ENCODE data around the gene ADRA2B. TPM values are rescaled to one million over a fixed set of nuclear protein-coding genes. Genes with fewer than 3 reads are reported as not detected.
"Not testable (repeated sequence)": the region's sequence is repeated elsewhere in the genome, so short reads cannot be mapped to it uniquely, and the experiment has no call there.

ADRA2B gene
- total and polyA plus RNA-seq, 2 experiments from 2014 or later, result not detected

- H3K36me3 ChIP-seq (ENCODE audit: low read depth), result no peaks in the 10 kb centered on the region
- H3K9me3 ChIP-seq (ENCODE audit: low read depth), result no peaks in the 10 kb centered on the region
- no peaks in the 10 kb centered on the region for H3K4me1 ChIP-seq (ENCODE audit: insufficient read depth)
- no peaks in the 10 kb centered on the region for H3K9me2 ChIP-seq (ENCODE audit: insufficient read depth)
- no peak overlapping the region for H3K27ac ChIP-seq
- WGBS, 2 experiments (ENCODE audit: low coverage in 1 of 2, low lambda C conversion rate in 2 of 2, missing lambda C conversion rate in 2 of 2), result 95 to 97% methylated on average over 2 of the region's 2 CpGs
- H2AFZ ChIP-seq, result no peak overlapping the region
- no peaks in the 10 kb centered on the region for H3F3A ChIP-seq (ENCODE audit: insufficient read depth)
- in situ Hi-C loops (cut with MboI), result no loop called here
- H3K4me3 ChIP-seq, result no peak overlapping the region
- TF ChIP-seq EZH2 (IDR thresholded peaks at IDR 0.05; ENCODE audit: insufficient read depth, poor library complexity, severe bottlenecking), result no peak
- no peak for TF ChIP-seq EZH2phosphoT487 (IDR thresholded peaks at IDR 0.05; ENCODE audit: insufficient read depth, low read depth)
- H3K27me3 ChIP-seq (replicated peaks; ENCODE audit: insufficient read depth), result no peaks in the 10 kb centered on the region; the same call in 1 of the 2 replicates
- H3K4me2 ChIP-seq (ENCODE audit: unreplicated experiment), result no peak overlapping the region
- no peaks in the 10 kb centered on the region for H4K20me1 ChIP-seq (ENCODE audit: insufficient read depth)
- H3K9ac ChIP-seq, result no peak overlapping the region
- no peaks in the 10 kb centered on the region for H3K79me2 ChIP-seq (ENCODE audit: insufficient read depth)
- DNase-seq, result no peak
These were observed 29.2 kb downstream of the ADRA2B start for GRCh38 chr2:96087130-96087529.

GRCh38 chr2:96085541-96086355 lies 30.6 kb downstream of the ADRA2B start:
- Histone ChIP-seq H3K27ac (no peak overlapping the region), H3K27me3 (replicated peaks; ENCODE audit: insufficient read depth) (peaks cover 5% of the 10 kb centered on the region), H3K9ac (no peak overlapping the region), H3K4me3 (no peak overlapping the region), H3K9me2 (ENCODE audit: insufficient read depth) (no peaks in the 10 kb centered on the region), H3K4me1 (ENCODE audit: insufficient read depth) (no peaks in the 10 kb centered on the region), H3K36me3 (ENCODE audit: low read depth) (no peaks in the 10 kb centered on the region), H3K4me2 (ENCODE audit: unreplicated experiment) (no peak overlapping the region), H3K79me2 (ENCODE audit: insufficient read depth) (no peaks in the 10 kb centered on the region), H4K20me1 (ENCODE audit: insufficient read depth) (no peaks in the 10 kb centered on the region), H3K9me3 (ENCODE audit: low read depth) (no peaks in the 10 kb centered on the region), H3F3A (ENCODE audit: insufficient read depth) (no peaks in the 10 kb centered on the region), H2AFZ (no peak overlapping the region)
- TF ChIP-seq EZH2 (IDR thresholded peaks at IDR 0.05; ENCODE audit: insufficient read depth, poor library complexity, severe bottlenecking) (no peak), EZH2phosphoT487 (IDR thresholded peaks at IDR 0.05; ENCODE audit: insufficient read depth, low read depth) (no peak)
- in situ Hi-C loops (cut with MboI), result no loop called here
- no peak for DNase-seq
- WGBS, 2 experiments (ENCODE audit: low coverage in 1 of 2, low lambda C conversion rate in 2 of 2, missing lambda C conversion rate in 2 of 2), result 87 to 88% methylated on average over 11 to 12 of the region's 12 CpGs

GRCh38 chr2:96084858-96085518 lies 31.4 kb downstream of the ADRA2B start:
- H3K4me2 ChIP-seq (ENCODE audit: unreplicated experiment); H3K27ac ChIP-seq; H4K20me1 ChIP-seq (ENCODE audit: insufficient read depth); H3K4me1 ChIP-seq (ENCODE audit: insufficient read depth); H3K36me3 ChIP-seq (ENCODE audit: low read depth); H3K79me2 ChIP-seq (ENCODE audit: insufficient read depth); in situ Hi-C loops (cut with MboI); H3F3A ChIP-seq (ENCODE audit: insufficient read depth); H2AFZ ChIP-seq; H3K9me3 ChIP-seq (ENCODE audit: low read depth); H3K4me3 ChIP-seq; H3K9me2 ChIP-seq (ENCODE audit: insufficient read depth); DNase-seq; H3K9ac ChIP-seq: not testable (repeated sequence)
- 60 to 63% methylated on average over 7 of the region's 7 CpGs for WGBS, 2 experiments (ENCODE audit: low coverage in 1 of 2, low lambda C conversion rate in 2 of 2, missing lambda C conversion rate in 2 of 2)
- peaks cover 12% of the 10 kb centered on the region for H3K27me3 ChIP-seq (replicated peaks; ENCODE audit: insufficient read depth)

GRCh38 chr2:96083989-96084857 lies 32.1 kb downstream of the ADRA2B start:
- no peak overlapping the region for H3K4me3 ChIP-seq
- in situ Hi-C loops (cut with MboI), result no loop called here
- no peaks in the 10 kb centered on the region for H3K79me2 ChIP-seq (ENCODE audit: insufficient read depth)
- peaks cover 20% of the 10 kb centered on the region for H3K27me3 ChIP-seq (replicated peaks; ENCODE audit: insufficient read depth)
- no peaks in the 10 kb centered on the region for H3K36me3 ChIP-seq (ENCODE audit: low read depth)
- H3K9me3 ChIP-seq (ENCODE audit: low read depth), result no peaks in the 10 kb centered on the region
- H3K27ac ChIP-seq, result no peak overlapping the region
- no peak overlapping the region for H3K9ac ChIP-seq
- WGBS, 2 experiments (ENCODE audit: low coverage in 1 of 2, low lambda C conversion rate in 2 of 2, missing lambda C conversion rate in 2 of 2), result 66 to 69% methylated on average over 22 of the region's 22 CpGs
- H3K4me2 ChIP-seq (ENCODE audit: unreplicated experiment), result no peak overlapping the region
- no peaks in the 10 kb centered on the region for H3K9me2 ChIP-seq (ENCODE audit: insufficient read depth)
- H3F3A ChIP-seq (ENCODE audit: insufficient read depth), result no peaks in the 10 kb centered on the region
- H3K4me1 ChIP-seq (ENCODE audit: insufficient read depth), result no peaks in the 10 kb centered on the region
- no peak overlapping the region for H2AFZ ChIP-seq
- DNase-seq, result no peak
- no peaks in the 10 kb centered on the region for H4K20me1 ChIP-seq (ENCODE audit: insufficient read depth)
- TF ChIP-seq EZH2 (IDR thresholded peaks at IDR 0.05; ENCODE audit: insufficient read depth, poor library complexity, severe bottlenecking), result no peak
- TF ChIP-seq EZH2phosphoT487 (IDR thresholded peaks at IDR 0.05; ENCODE audit: insufficient read depth, low read depth), result no peak
